K562 (cell line): ENCODE measurements around the gene PHF12. TPM values are rescaled to one million over a fixed set of nuclear protein-coding genes. Genes with fewer than 3 reads are reported as not detected.

Source experiments
- ADNP ChIP-seq: fragments of 200-800 bp; sonication (Bioruptor generic); IDR thresholded peaks from 2 replicates; pipeline ENCODE4 v1.6.1; 2016; ENCODE audit warnings: missing genetic modification characterization, missing compliant biosample characterization
- ARNT ChIP-seq, 2 experiments: fragments of 450-650 bp; IDR thresholded peaks; 2 replicates each; pipeline ENCODE4 v1.6.1; 2016; ENCODE audit warnings: mild to moderate bottlenecking in 1 of 2
- CREB3L1 ChIP-seq: fragments of 450-650 bp; IDR thresholded peaks from 2 replicates; pipeline ENCODE4 v1.6.1; 2014; ENCODE audit warnings: low read depth, mild to moderate bottlenecking, moderate library complexity, borderline replicate concordance
- ELF1 ChIP-seq: fragments of 200-800 bp; sonication (Bioruptor generic); IDR thresholded peaks from 2 replicates; pipeline ENCODE4 v1.6.1; 2016; ENCODE audit warnings: missing genetic modification characterization, missing compliant biosample characterization
- FOXA1 ChIP-seq: fragments of 450-650 bp; IDR thresholded peaks from 2 replicates; pipeline ENCODE4 v1.6.1; 2016; ENCODE audit warnings: mild to moderate bottlenecking, borderline replicate concordance
- FOXK2 ChIP-seq, 2 experiments: fragments of 450-650 bp; IDR thresholded peaks in 1 of 2; conservative IDR thresholded peaks in 1 of 2; 2 replicates each; pipeline ENCODE4 v1.6.1; 2016; ENCODE audit warnings: low read depth in 2 of 2, mild to moderate bottlenecking in 1 of 2
- FOXP1 ChIP-seq: sonication (generic); formaldehyde crosslinking; IDR thresholded peaks from 2 replicates; pipeline ENCODE4 v1.8.0; 2022; ENCODE audit warnings: mild to moderate bottlenecking, missing genetic modification reagents
- HLTF ChIP-seq: fragments of 450-650 bp; IDR thresholded peaks from 2 replicates; pipeline ENCODE4 v1.6.1; 2016
- HMBOX1 ChIP-seq: sonication (generic); IDR thresholded peaks from 2 replicates; pipeline ENCODE4 v1.6.1; 2016
- HMG20B ChIP-seq: fragments of 250-450 bp; sonication (Bioruptor Pico); IDR thresholded peaks from 2 replicates; pipeline ENCODE4 v1.5.0; 2021; ENCODE audit warnings: mild to moderate bottlenecking
- ILF3 ChIP-seq: fragments of 450-650 bp; IDR thresholded peaks from 2 replicates; pipeline ENCODE4 v1.6.1; 2018; ENCODE audit warnings: antibody characterized with exemption, mild to moderate bottlenecking, moderate library complexity, borderline replicate concordance
- KLF13 ChIP-seq: fragments of 450-650 bp; IDR thresholded peaks from 2 replicates; pipeline ENCODE4 v1.6.1; 2016; ENCODE audit warnings: missing genetic modification characterization, low read depth, mild to moderate bottlenecking, missing compliant biosample characterization, moderate library complexity, borderline replicate concordance
- MITF ChIP-seq: IDR thresholded peaks from 2 replicates; pipeline ENCODE4 v1.6.1; 2014; ENCODE audit warnings: antibody characterized with exemption
- MLLT1 ChIP-seq, 2 experiments: fragments of 450-650 bp; IDR thresholded peaks; 2 replicates each; pipeline ENCODE4 v1.6.1; 2016
- NUFIP1 ChIP-seq: fragments of 450-650 bp; IDR thresholded peaks from 2 replicates; pipeline ENCODE4 v1.6.1; 2018; ENCODE audit not compliant: partially characterized antibody
- SIRT6 ChIP-seq: IDR thresholded peaks from one replicate; pipeline ENCODE4 v1.6.1; 2012; ENCODE audit warnings: low read depth, mild to moderate bottlenecking, control low read depth, inconsistent platforms, low read length, moderate library complexity
- SMAD4 ChIP-seq: fragments of 250-450 bp; sonication (Bioruptor Pico); conservative IDR thresholded peaks from 2 replicates; pipeline ENCODE4 v1.8.0; 2021; ENCODE audit warnings: inconsistent platforms, mild to moderate bottlenecking, moderate library complexity
- SRSF9 ChIP-seq: fragments of 200-400 bp; formaldehyde crosslinking; IDR thresholded peaks from 2 replicates; pipeline ENCODE4 v1.6.1; 2017; ENCODE audit warnings: low read depth, low read length, borderline replicate concordance
- STAT5A ChIP-seq: IDR thresholded peaks from 2 replicates; pipeline ENCODE4 v1.6.1; 2012; ENCODE audit warnings: low read length, inconsistent platforms, borderline replicate concordance
- TAF15 ChIP-seq: fragments of 200-400 bp; formaldehyde crosslinking; IDR thresholded peaks from 2 replicates; pipeline ENCODE4 v1.6.1; 2017; ENCODE audit warnings: mild to moderate bottlenecking, low read depth, low read length, moderate library complexity
- TSC22D4 ChIP-seq: fragments of 450-650 bp; IDR thresholded peaks from 2 replicates; pipeline ENCODE4 v1.6.1; 2016; ENCODE audit warnings: missing genetic modification characterization, missing biosample characterization, control low read depth
- WHSC1 ChIP-seq: IDR thresholded peaks from one replicate; pipeline ENCODE4 v1.6.1; 2012; ENCODE audit warnings: low read length, control low read depth, inconsistent platforms
- XRCC4 ChIP-seq: IDR thresholded peaks from one replicate; pipeline ENCODE4 v1.6.1; 2011; ENCODE audit not compliant: insufficient read depth, insufficient read length; ENCODE audit errors: extremely low read depth
- ZNF354B ChIP-seq: fragments of 250-450 bp; sonication (Bioruptor Pico); IDR thresholded peaks from 2 replicates; pipeline ENCODE4 v1.4.0; 2020
- ZNF707 ChIP-seq: fragments of 250-450 bp; sonication (Bioruptor Pico); conservative IDR thresholded peaks from 2 replicates; pipeline ENCODE4 v1.8.0; 2022; ENCODE audit warnings: inconsistent platforms, mild to moderate bottlenecking, moderate library complexity
- polyA plus RNA-seq, 8 experiments: library from polyadenylated mRNA; depleted of rRNA in 4 of 8; stranded (reverse) in 5 of 8; unstranded in 3 of 8; fragments of >200 nt; fragmentation: Nextera tagmentation in 2 of 8; fragmentation: Illumina TruSeq in 1 of 8; extraction: Ambion mirVana in 2 of 8; extraction: Trizol in 1 of 8; gene quantifications; 2 replicates each; pipeline versions ENCODE4 v1.2.1 to v1.2.3, GENCODE V29; 2011 to 2014; ENCODE audit warnings: inconsistent platforms in 1 of 8, missing spikeins in 1 of 8
- total RNA-seq, 7 experiments: library from RNA; depleted of rRNA in 6 of 7; stranded (reverse); fragments of >200 nt in 6 of 7; fragmentation: Illumina TruSeq in 2 of 7; extraction: Trizol in 2 of 7; gene quantifications; 2 replicates each; pipeline versions ENCODE4 v1.2.1 to v1.2.3, GENCODE V29; 2011 to 2021; ENCODE audit warnings: low replicate concordance in 1 of 7

Gene PHF12
- total and polyA plus RNA-seq, 9 of the 15 experiments (the other 6 are each of a cell fraction or from before 2014, with no cell fraction given): 0.82 to 31.3 (median 13.5) TPM

- peak; percentile 42 to 94; a peak in 3 of 4 replicates for TF ChIP-seq MLLT1 (IDR thresholded peaks at IDR 0.05)
- TF ChIP-seq ZNF707: 0 out of 2 replicates have a peak, but pooled peaks have one; percentile 41
- TF ChIP-seq HLTF: peak; percentile 98
- peak; percentile 65 for TF ChIP-seq KLF13 (tag)
- TF ChIP-seq ILF3: no peak
- TF ChIP-seq MITF: peak; percentile 84
- peak; percentile 99 for TF ChIP-seq STAT5A
- no peak for TF ChIP-seq SRSF9
- no peak for TF ChIP-seq ZNF354B (CRISPR knock-in tag)
- TF ChIP-seq ADNP (tag): no peak; the same call in 1 of the 2 replicates
- no peak for TF ChIP-seq TAF15
- peak in 1 of 2 experiments; percentile 48; a peak in 2 of 4 replicates for TF ChIP-seq FOXK2 (conservative IDR thresholded peaks at IDR 0.05 in 1 of 2, IDR thresholded peaks at IDR 0.05 in 1 of 2; ENCODE audit: low read depth in 2 of 2)
- peak; percentile 21 for TF ChIP-seq NUFIP1
- no peak for TF ChIP-seq XRCC4
- TF ChIP-seq TSC22D4 (tag): no peak
- TF ChIP-seq FOXP1 (CRISPR knock-in tag): no peak
- no peak for TF ChIP-seq ELF1 (tag)
- no peak for TF ChIP-seq FOXA1
- TF ChIP-seq SIRT6: no peak
- TF ChIP-seq WHSC1: peak; percentile 10
- no peak for TF ChIP-seq HMG20B (CRISPR knock-in tag)
- peak; percentile 95 to 99 for TF ChIP-seq ARNT (IDR thresholded peaks at IDR 0.05)
- TF ChIP-seq CREB3L1: peak; percentile 66
- TF ChIP-seq HMBOX1: peak; percentile 84
- TF ChIP-seq SMAD4 (CRISPR knock-in tag): peak; percentile 99
Observed at GRCh38 chr17:28864991-28865849, 86.1 kb downstream of the PHF12 start (continued).
